Uterus (tissue), 4 donors: Measurements from ENCODE around the gene SERPIND1. TPM values are rescaled to one million over a fixed set of nuclear protein-coding genes. Genes with fewer than 3 reads are reported as not detected.

Source experiments
- DNase-seq, 2 donors: peaks; one replicate each; pipeline ENCODE4 v3.0.0-alpha.2; 2019 to 2020
- H3K27ac ChIP-seq, 2 donors: fragments of 200-600 bp; sonication (generic); 1 replicate in 1 of 2; 2 replicates in 1 of 2; pipeline ENCODE4 v1.5.1; 2016 to 2018
- H3K27me3 ChIP-seq, 2 donors: fragments of 200-600 bp; sonication (generic); one replicate each; pipeline ENCODE4 v1.5.1; 2018 to 2019; ENCODE audit warnings: control low read depth in 1 of 2
- H3K36me3 ChIP-seq, 2 donors: fragments of 200-600 bp; sonication (generic); one replicate each; pipeline ENCODE4 v1.5.1; 2019; ENCODE audit warnings: control low read depth in 1 of 2
- H3K4me1 ChIP-seq, 2 donors: fragments of 200-600 bp; sonication (generic); one replicate each; pipeline ENCODE4 v1.5.1; 2018 to 2019; ENCODE audit warnings: control low read depth in 1 of 2
- H3K4me3 ChIP-seq, 2 donors: fragments of 200-600 bp; sonication (generic); 1 replicate in 1 of 2; 2 replicates in 1 of 2; pipeline ENCODE4 v1.5.1; 2018 to 2019; ENCODE audit warnings: mild to moderate bottlenecking in 1 of 2
- H3K9me3 ChIP-seq, 2 donors: fragments of 200-600 bp; sonication (generic); one replicate each; pipeline ENCODE4 v1.5.1; 2019; ENCODE audit warnings: control low read depth in 1 of 2
- POLR2A ChIP-seq, 2 donors: fragments of 450-650 bp; IDR thresholded peaks; one replicate each; pipeline ENCODE4 v1.6.1; 2016; ENCODE audit warnings: antibody characterized with exemption in 2 of 2, mild to moderate bottlenecking in 1 of 2, moderate library complexity in 1 of 2
- intact Hi-C: fragments of 100-400 bp; cut with DNase I; formaldehyde crosslinking; loops from one replicate; pipeline ENCODE4 v1.15.1; 2023; ENCODE audit warnings: low total_unique reads
- total RNA-seq, 4 donors: library from RNA; depleted of rRNA in 3 of 4; stranded (reverse); fragments of >200 nt in 3 of 4; gene quantifications; one replicate each; pipeline versions ENCODE4 v1.1.0 to v1.2.4, GENCODE V29; 2014 to 2023
- TF ChIP-seq, protein P1 (sequence below), 4 experiments: fragments of 200-600 bp in 2 of 4; fragments of 450-650 bp in 2 of 4; sonication (generic) in 2 of 4; IDR thresholded peaks; one replicate each; pipeline ENCODE4 v1.5.1; 2016 to 2019; ENCODE audit warnings: antibody characterized with exemption in 4 of 4, mild to moderate bottlenecking in 2 of 4, moderate library complexity in 1 of 4
- donor health status: DM: yes; HTN: yes; CAD: no.

Gene SERPIND1
- total RNA-seq, 4 donors from 2014 or later = 1.0 to 4.5 TPM; not detected in 2

DNA sequence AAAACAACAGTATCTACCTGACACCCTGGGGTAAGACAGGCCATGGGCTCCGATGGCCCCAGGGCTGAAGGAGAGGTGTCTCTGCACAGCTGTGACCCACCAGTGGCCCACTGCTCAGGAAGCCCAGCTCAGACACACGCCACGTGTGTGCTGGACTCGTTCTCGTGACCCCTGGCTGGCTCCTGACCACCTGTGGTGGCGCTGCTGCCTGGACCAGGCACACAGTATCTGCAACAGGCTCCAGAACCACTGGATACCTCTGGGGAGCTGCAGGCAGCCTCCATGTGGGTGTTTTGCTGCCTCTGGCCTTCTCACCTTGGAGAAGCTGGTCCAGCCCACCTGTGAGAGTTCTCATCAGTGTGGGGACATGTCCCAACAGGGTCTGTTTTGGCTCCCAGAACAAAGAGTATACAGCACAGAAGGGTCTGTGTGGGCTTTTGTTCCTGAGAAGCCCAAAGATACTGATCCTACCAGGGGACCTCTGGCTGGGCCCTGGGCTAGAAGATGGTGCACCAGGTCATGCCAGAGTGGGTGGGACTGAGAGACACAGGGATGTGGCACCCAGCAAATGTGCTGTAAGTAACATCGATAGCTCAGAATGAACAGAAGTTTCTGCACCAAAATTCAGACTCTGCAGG lies 21.7 kb upstream of the SERPIND1 start:
- DNase-seq = no peak
- no peaks in the 10 kb centered on the region for H3K4me1 ChIP-seq
- no peaks in the 10 kb centered on the region for H3K9me3 ChIP-seq
- TF ChIP-seq, protein P1, sequence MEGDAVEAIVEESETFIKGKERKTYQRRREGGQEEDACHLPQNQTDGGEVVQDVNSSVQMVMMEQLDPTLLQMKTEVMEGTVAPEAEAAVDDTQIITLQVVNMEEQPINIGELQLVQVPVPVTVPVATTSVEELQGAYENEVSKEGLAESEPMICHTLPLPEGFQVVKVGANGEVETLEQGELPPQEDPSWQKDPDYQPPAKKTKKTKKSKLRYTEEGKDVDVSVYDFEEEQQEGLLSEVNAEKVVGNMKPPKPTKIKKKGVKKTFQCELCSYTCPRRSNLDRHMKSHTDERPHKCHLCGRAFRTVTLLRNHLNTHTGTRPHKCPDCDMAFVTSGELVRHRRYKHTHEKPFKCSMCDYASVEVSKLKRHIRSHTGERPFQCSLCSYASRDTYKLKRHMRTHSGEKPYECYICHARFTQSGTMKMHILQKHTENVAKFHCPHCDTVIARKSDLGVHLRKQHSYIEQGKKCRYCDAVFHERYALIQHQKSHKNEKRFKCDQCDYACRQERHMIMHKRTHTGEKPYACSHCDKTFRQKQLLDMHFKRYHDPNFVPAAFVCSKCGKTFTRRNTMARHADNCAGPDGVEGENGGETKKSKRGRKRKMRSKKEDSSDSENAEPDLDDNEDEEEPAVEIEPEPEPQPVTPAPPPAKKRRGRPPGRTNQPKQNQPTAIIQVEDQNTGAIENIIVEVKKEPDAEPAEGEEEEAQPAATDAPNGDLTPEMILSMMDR (IDR thresholded peaks at IDR 0.05) = no peak
- TF ChIP-seq POLR2A (IDR thresholded peaks at IDR 0.05) = no peak
- no peaks in the 10 kb centered on the region for H3K27me3 ChIP-seq
- no peak overlapping the region for H3K4me3 ChIP-seq
- intact Hi-C loops = no loop called here
- H3K36me3 ChIP-seq = no peaks in the 10 kb centered on the region
- H3K27ac ChIP-seq = no peak overlapping the region

DNA sequence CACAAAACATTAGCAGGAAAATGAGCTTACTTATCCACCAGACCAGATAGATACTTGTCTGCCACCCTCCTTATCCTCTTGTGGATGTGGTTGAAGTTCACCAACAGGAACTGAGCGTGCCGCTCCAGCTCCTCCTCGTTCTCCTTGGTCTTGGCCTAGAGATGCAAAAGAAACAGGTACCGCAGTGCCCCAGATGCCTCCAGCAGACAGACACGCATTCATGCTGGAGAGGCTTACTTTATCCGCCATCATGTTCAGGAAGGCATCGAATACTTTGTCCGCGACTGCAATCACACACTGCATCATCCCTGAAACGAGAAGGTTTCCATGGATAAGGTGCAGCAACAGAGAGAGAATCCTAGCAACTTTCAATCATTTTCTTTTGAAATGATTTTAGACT lies 21.0 kb upstream of the SERPIND1 start:
- no peak overlapping the region for H3K4me3 ChIP-seq
- H3K27me3 ChIP-seq = no peaks in the 10 kb centered on the region
- H3K27ac ChIP-seq = no peak overlapping the region
- no peak for DNase-seq
- H3K36me3 ChIP-seq = no peaks in the 10 kb centered on the region
- TF ChIP-seq, protein P1 (IDR thresholded peaks at IDR 0.05) = no peak
- TF ChIP-seq POLR2A (IDR thresholded peaks at IDR 0.05) = no peak
- H3K4me1 ChIP-seq = no peaks in the 10 kb centered on the region
- intact Hi-C loops = no loop called here
- H3K9me3 ChIP-seq = no peaks in the 10 kb centered on the region

DNA sequence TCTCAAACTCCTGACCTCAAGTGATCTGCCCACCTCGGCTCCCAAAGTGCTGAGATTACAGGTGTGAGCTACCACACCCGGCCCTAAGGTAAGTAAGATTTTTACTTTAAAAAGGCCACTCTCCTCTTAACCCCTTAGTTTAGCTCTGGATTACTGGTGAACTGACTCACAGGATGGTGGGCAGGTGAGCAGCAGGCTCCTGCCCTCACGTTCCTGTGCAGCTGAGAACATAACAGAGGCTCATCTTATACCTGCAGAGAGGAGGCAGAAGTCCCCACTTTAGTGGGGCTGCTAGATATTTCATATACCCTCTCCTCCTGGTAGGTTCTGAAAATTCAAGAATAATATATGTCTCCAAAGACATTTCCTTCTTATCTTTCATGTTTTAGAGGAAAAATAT lies 17.1 kb upstream of the SERPIND1 start:
- intact Hi-C loops = no loop called here
- Histone ChIP-seq H3K27ac (no peak overlapping the region), H3K4me1 (no peaks in the 10 kb centered on the region), H3K4me3 (no peak overlapping the region), H3K9me3 (no peaks in the 10 kb centered on the region), H3K36me3 (no peaks in the 10 kb centered on the region), H3K27me3 (no peaks in the 10 kb centered on the region)
- DNase-seq = no peak
- TF ChIP-seq POLR2A (IDR thresholded peaks at IDR 0.05) = no peak
- TF ChIP-seq, protein P1 (IDR thresholded peaks at IDR 0.05) = no peak

DNA sequence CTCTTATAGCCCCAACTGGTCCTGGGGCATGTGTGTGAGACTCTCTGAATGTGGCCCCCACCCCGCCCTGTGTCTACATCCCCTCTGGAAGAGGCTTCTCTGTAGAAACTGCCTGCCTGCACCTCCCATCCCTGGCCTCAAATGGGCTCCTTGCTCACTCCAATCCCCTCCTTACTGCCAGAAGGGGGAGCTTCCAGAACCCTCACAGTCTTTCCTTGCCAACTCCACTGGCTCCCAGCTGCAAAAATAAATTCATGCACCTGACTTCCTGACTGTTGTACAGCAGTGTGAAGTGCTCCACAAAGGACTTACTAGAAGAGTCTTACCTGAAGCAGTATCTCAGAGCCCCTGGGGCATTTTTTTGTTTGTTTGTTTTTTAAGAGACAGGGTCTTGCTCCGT lies 15.2 kb upstream of the SERPIND1 start:
- Histone ChIP-seq H3K4me3 (no peak overlapping the region), H3K4me1 (no peaks in the 10 kb centered on the region), H3K27me3 (no peaks in the 10 kb centered on the region), H3K36me3 (no peaks in the 10 kb centered on the region), H3K9me3 (no peaks in the 10 kb centered on the region), H3K27ac (no peak overlapping the region)
- no peak for TF ChIP-seq POLR2A (IDR thresholded peaks at IDR 0.05)
- TF ChIP-seq, protein P1 (IDR thresholded peaks at IDR 0.05) = no peak
- intact Hi-C loops = no loop called here
- no peak for DNase-seq

DNA sequence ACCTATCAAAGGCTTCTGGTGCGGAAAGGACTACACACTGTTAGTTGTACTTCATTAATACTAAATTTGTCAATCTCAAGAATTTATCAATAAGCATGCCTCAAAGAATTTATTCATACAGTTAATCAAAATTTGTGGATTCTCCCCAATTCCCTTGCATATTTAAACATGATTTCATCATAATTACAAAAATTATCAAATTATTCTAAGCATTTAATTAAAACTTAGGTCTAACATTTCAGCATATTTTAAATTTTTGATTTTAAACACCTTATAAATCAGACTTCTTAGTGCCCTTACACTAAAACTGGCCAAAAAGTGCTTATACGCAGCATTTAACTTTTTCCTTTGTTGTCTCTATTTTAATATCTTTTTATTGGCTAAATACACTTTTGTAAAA lies 13.8 kb upstream of the SERPIND1 start:
- Histone ChIP-seq H3K4me1 (no peaks in the 10 kb centered on the region), H3K27ac (no peak overlapping the region), H3K9me3 (no peaks in the 10 kb centered on the region), H3K4me3 (no peak overlapping the region), H3K36me3 (no peaks in the 10 kb centered on the region), H3K27me3 (no peaks in the 10 kb centered on the region)
- DNase-seq = no peak
- intact Hi-C loops = no loop called here
- TF ChIP-seq POLR2A (IDR thresholded peaks at IDR 0.05) = no peak
- TF ChIP-seq, protein P1 (IDR thresholded peaks at IDR 0.05) = no peak
